Breast epithelium (tissue), 4 donors: Measurements from ENCODE around the gene CTDSP1. TPM values are rescaled to one million over a fixed set of nuclear protein-coding genes. Genes with fewer than 3 reads are reported as not detected.

ENCODE experiments used
- DNase-seq, 2 donors: peaks; one replicate each; pipeline ENCODE4 v3.0.0-alpha.2; 2019; ENCODE audit warnings: low spot score in 2 of 2
- H3K27ac ChIP-seq, 2 donors: fragments of 200-600 bp; sonication (generic) in 1 of 2; one replicate each; pipeline ENCODE4 v1.5.1; 2016 to 2019; ENCODE audit warnings: mild to moderate bottlenecking in 1 of 2
- H3K27me3 ChIP-seq, 2 donors: fragments of 200-600 bp; sonication (generic) in 1 of 2; one replicate each; pipeline versions ENCODE4 v1.5.1 to v1.6.0; 2017 to 2019; ENCODE audit warnings: control low read depth in 1 of 2, mild to moderate bottlenecking in 1 of 2
- H3K36me3 ChIP-seq: fragments of 200-600 bp; one replicate; pipeline ENCODE4 v1.5.1; 2019
- H3K4me1 ChIP-seq, 2 donors: fragments of 200-600 bp; sonication (generic); one replicate each; pipeline ENCODE4 v1.5.1; 2016 to 2019; ENCODE audit warnings: control low read depth in 1 of 2
- H3K4me3 ChIP-seq, 3 donors: fragments of 200-600 bp; sonication (generic); 1 replicate in 2 of 3; 2 replicates in 1 of 3; pipeline ENCODE4 v1.5.1; 2016 to 2019; ENCODE audit warnings: mild to moderate bottlenecking in 3 of 3, moderate library complexity in 2 of 3
- H3K9me3 ChIP-seq, 2 donors: fragments of 200-600 bp; sonication (generic) in 1 of 2; one replicate each; pipeline ENCODE4 v1.5.1; 2016 to 2019; ENCODE audit warnings: control low read depth in 1 of 2
- CTCF ChIP-seq, 3 donors: fragments of 450-650 bp; IDR thresholded peaks; one replicate each; pipeline ENCODE4 v1.5.1; 2016 to 2017; ENCODE audit warnings: antibody characterized with exemption in 3 of 3, mild to moderate bottlenecking in 3 of 3, moderate library complexity in 3 of 3
- POLR2A ChIP-seq: fragments of 450-650 bp; IDR thresholded peaks from one replicate; pipeline ENCODE4 v1.6.1; 2016; ENCODE audit warnings: antibody characterized with exemption, mild to moderate bottlenecking, moderate library complexity
- POLR2AphosphoS5 ChIP-seq, 3 donors: sonication (generic); formaldehyde crosslinking; IDR thresholded peaks; one replicate each; pipeline ENCODE4 v1.6.1; 2017; ENCODE audit warnings: antibody characterized with exemption in 3 of 3
- intact Hi-C: fragments of 100-400 bp; cut with DNase I; formaldehyde crosslinking; loops from one replicate; pipeline ENCODE4 v1.15.1; 2023; ENCODE audit warnings: low total_unique reads
- total RNA-seq, 3 donors: library from RNA; depleted of rRNA; stranded (reverse); fragments of >200 nt; gene quantifications; one replicate each; pipeline ENCODE4 v1.1.0, GENCODE V29; 2016

The CTDSP1 gene
- total RNA-seq, 3 donors from 2014 or later, result 83.9 to 113 (median 95.9) TPM

GRCh38 chr2:218389333-218390150 is 10.1 kb upstream of the CTDSP1 start:
- Histone ChIP-seq H3K36me3 (no peaks in the 10 kb centered on the region), H3K9me3 (no peaks in the 10 kb centered on the region), H3K27me3 (no peaks in the 10 kb centered on the region), H3K27ac (no peak overlapping the region), H3K4me1 (no peaks in the 10 kb centered on the region), H3K4me3 (no peak overlapping the region)
- no peak for DNase-seq
- no peak for TF ChIP-seq POLR2AphosphoS5 (IDR thresholded peaks at IDR 0.05)
- no peak for TF ChIP-seq POLR2A
- no peak for TF ChIP-seq CTCF (IDR thresholded peaks at IDR 0.05)
- intact Hi-C loops, result no loop called here

GRCh38 chr2:218391202-218391601 is 8.5 kb upstream of the CTDSP1 start:
- Histone ChIP-seq H3K27me3 (no peaks in the 10 kb centered on the region), H3K4me1 (no peaks in the 10 kb centered on the region), H3K36me3 (no peaks in the 10 kb centered on the region), H3K4me3 (no peak overlapping the region), H3K9me3 (no peaks in the 10 kb centered on the region), H3K27ac (no peak overlapping the region)
- TF ChIP-seq CTCF (IDR thresholded peaks at IDR 0.05) (no peak), POLR2AphosphoS5 (IDR thresholded peaks at IDR 0.05) (no peak), POLR2A (no peak)
- intact Hi-C loops, result no loop called here
- no peak for DNase-seq

- Histone ChIP-seq H3K27ac (no peak overlapping the region), H3K36me3 (no peaks in the 10 kb centered on the region), H3K4me1 (peaks cover 0 to 3% of the 10 kb centered on the region in 2 donors), H3K27me3 (no peaks in the 10 kb centered on the region), H3K4me3 (no peak overlapping the region), H3K9me3 (no peaks in the 10 kb centered on the region)
- TF ChIP-seq CTCF (IDR thresholded peaks at IDR 0.05) (no peak), POLR2A (no peak), POLR2AphosphoS5 (IDR thresholded peaks at IDR 0.05) (no peak)
- intact Hi-C loops, result no loop called here
- no peak for DNase-seq
These were observed 7.2 kb upstream of the CTDSP1 start for GRCh38 chr2:218392459-218392858.

GRCh38 chr2:218392891-218393462 is 6.7 kb upstream of the CTDSP1 start:
- no peaks in the 10 kb centered on the region for H3K9me3 ChIP-seq
- TF ChIP-seq POLR2A, result no peak
- TF ChIP-seq POLR2AphosphoS5 (IDR thresholded peaks at IDR 0.05), result no peak
- no peak for TF ChIP-seq CTCF (IDR thresholded peaks at IDR 0.05)
- H3K36me3 ChIP-seq, result no peaks in the 10 kb centered on the region
- no peaks in the 10 kb centered on the region for H3K27me3 ChIP-seq
- DNase-seq, result no peak
- no peak overlapping the region for H3K4me3 ChIP-seq
- intact Hi-C loops, result no loop called here
- H3K4me1 ChIP-seq, result peaks cover 0 to 3% of the 10 kb centered on the region in 2 donors
- H3K27ac ChIP-seq, result no peak overlapping the region

GRCh38 chr2:218393750-218394290 is 5.8 kb upstream of the CTDSP1 start:
- no peak overlapping the region for H3K4me3 ChIP-seq
- no peaks in the 10 kb centered on the region for H3K9me3 ChIP-seq
- DNase-seq, result no peak
- no peak overlapping the region for H3K27ac ChIP-seq
- H3K27me3 ChIP-seq, result no peaks in the 10 kb centered on the region
- intact Hi-C loops, result no loop called here
- TF ChIP-seq POLR2A, result no peak
- no peak for TF ChIP-seq POLR2AphosphoS5 (IDR thresholded peaks at IDR 0.05)
- no peak for TF ChIP-seq CTCF (IDR thresholded peaks at IDR 0.05)
- H3K4me1 ChIP-seq, result peaks cover 0 to 3% of the 10 kb centered on the region in 2 donors
- H3K36me3 ChIP-seq, result no peaks in the 10 kb centered on the region
